ENCODE data around the gene NTN5. TPM values are rescaled to one million over a fixed set of nuclear protein-coding genes. Genes with fewer than 3 reads are reported as not detected.

The NTN5 gene
- total RNA-seq, 1 experiment from 2014 or later, result not detected

GRCh38 chr19:48645620-48646000, 27.2 kb downstream of the NTN5 start:
- Histone ChIP-seq H3K36me3 (ENCODE audit: insufficient read depth, low read length, poor library complexity, severe bottlenecking) (no peaks in the 10 kb centered on the region), H3K4me3 (ENCODE audit: low read depth, low read length, poor library complexity, severe bottlenecking) (peak overlapping the region; percentile 62), H3K27ac (ENCODE audit: low read depth, low read length, poor library complexity, severe bottlenecking) (peak overlapping the region; percentile 77), H3K9me3 (ENCODE audit: low read depth, low read length, poor library complexity, severe bottlenecking) (no peaks in the 10 kb centered on the region), H3K4me1 (ENCODE audit: insufficient read depth, low read length, poor library complexity, severe bottlenecking) (peaks cover 26% of the 10 kb centered on the region), H3K27me3 (replicated peaks; ENCODE audit: insufficient read depth, low read depth, low read length, poor library complexity) (no peaks in the 10 kb centered on the region)
- intact Hi-C loops (cut with micrococcal nuclease; ENCODE audit: unreplicated experiment), result loop anchor here (5.0 to 10.0 kb wide), 4 partner anchors 67 to 319 kb away; partner anchors contain the start of genes FTL and HSD17B14
- no peak for TF ChIP-seq EZH2 (IDR thresholded peaks at IDR 0.05; ENCODE audit: borderline replicate concordance, low read depth, low read length, poor library complexity, severe bottlenecking)
- TF ChIP-seq CTCF (conservative IDR thresholded peaks at IDR 0.05; ENCODE audit: low read depth, low read length), result no peak
- TSS peak; percentile 96 for BruUV-seq (replicated peaks)
- ChIA-PET CTCF (interaction anchor here (0.6 to 1.8 kb wide), 5 partner anchors 69 to 325 kb away, joined by 3 to 8 read pairs (median 4); no protein-coding TSS in a partner anchor), POLR2A (ENCODE audit: low non-redundant PET) (no interaction called here)
- DNase-seq (ENCODE audit: low spot score), result peak; percentile 80

- Histone ChIP-seq H3K4me3 (ENCODE audit: low read depth, low read length, poor library complexity, severe bottlenecking) (peak overlapping the region; percentile 62), H3K27me3 (replicated peaks; ENCODE audit: insufficient read depth, low read depth, low read length, poor library complexity) (no peaks in the 10 kb centered on the region), H3K4me1 (ENCODE audit: insufficient read depth, low read length, poor library complexity, severe bottlenecking) (peaks cover 26% of the 10 kb centered on the region), H3K27ac (ENCODE audit: low read depth, low read length, poor library complexity, severe bottlenecking) (peak overlapping the region; percentile 77), H3K36me3 (ENCODE audit: insufficient read depth, low read length, poor library complexity, severe bottlenecking) (no peaks in the 10 kb centered on the region), H3K9me3 (ENCODE audit: low read depth, low read length, poor library complexity, severe bottlenecking) (no peaks in the 10 kb centered on the region)
- intact Hi-C loops (cut with micrococcal nuclease; ENCODE audit: unreplicated experiment), result loop anchor here (5.0 to 10.0 kb wide), 4 partner anchors 67 to 320 kb away; partner anchors contain the start of genes FTL and HSD17B14
- CTCF ChIA-PET, result interaction anchor here (0.6 to 1.8 kb wide), 4 partner anchors 69 to 325 kb away, joined by 3 to 8 read pairs (median 6); no protein-coding TSS in a partner anchor
- BruUV-seq (replicated peaks), result no TSS peak
- no peak for TF ChIP-seq EZH2 (IDR thresholded peaks at IDR 0.05; ENCODE audit: borderline replicate concordance, low read depth, low read length, poor library complexity, severe bottlenecking)
- no peak for TF ChIP-seq CTCF (conservative IDR thresholded peaks at IDR 0.05; ENCODE audit: low read depth, low read length)
- DNase-seq (ENCODE audit: low spot score), result peak; percentile 95
- POLR2A ChIA-PET (ENCODE audit: low non-redundant PET), result no interaction called here
Observed at GRCh38 chr19:48644839-48645619, 27.8 kb downstream of the NTN5 start.

GRCh38 chr19:48644355-48644754, 28.5 kb downstream of the NTN5 start:
- DNase-seq (ENCODE audit: low spot score), result no peak
- no peaks in the 10 kb centered on the region for H3K9me3 ChIP-seq (ENCODE audit: low read depth, low read length, poor library complexity, severe bottlenecking)
- BruUV-seq (replicated peaks), result no TSS peak
- intact Hi-C loops (cut with micrococcal nuclease; ENCODE audit: unreplicated experiment), result loop anchor here (10.0 kb wide), 1 partner anchor 320 kb away; the partner anchor contains the start of gene FTL
- TF ChIP-seq CTCF (conservative IDR thresholded peaks at IDR 0.05; ENCODE audit: low read depth, low read length), result no peak
- TF ChIP-seq EZH2 (IDR thresholded peaks at IDR 0.05; ENCODE audit: borderline replicate concordance, low read depth, low read length, poor library complexity, severe bottlenecking), result no peak
- H3K27ac ChIP-seq (ENCODE audit: low read depth, low read length, poor library complexity, severe bottlenecking), result peak overlapping the region; percentile 77
- CTCF ChIA-PET, result no interaction called here
- H3K36me3 ChIP-seq (ENCODE audit: insufficient read depth, low read length, poor library complexity, severe bottlenecking), result no peaks in the 10 kb centered on the region
- peak overlapping the region; percentile 62 for H3K4me3 ChIP-seq (ENCODE audit: low read depth, low read length, poor library complexity, severe bottlenecking)
- no peaks in the 10 kb centered on the region for H3K27me3 ChIP-seq (replicated peaks; ENCODE audit: insufficient read depth, low read depth, low read length, poor library complexity)
- POLR2A ChIA-PET (ENCODE audit: low non-redundant PET), result no interaction called here
- H3K4me1 ChIP-seq (ENCODE audit: insufficient read depth, low read length, poor library complexity, severe bottlenecking), result peaks cover 26% of the 10 kb centered on the region
